H9 (cell line): Measurements from ENCODE around the gene SGIP1. TPM values are rescaled to one million over a fixed set of nuclear protein-coding genes. Genes with fewer than 3 reads are reported as not detected.

ENCODE experiments used
- DNase-seq: peaks from one replicate; pipeline ENCODE4 v3.0.0-alpha.2; 2017
- H2AFZ ChIP-seq: one replicate; pipeline ENCODE4 v1.6.1; 2013; ENCODE audit warnings: mild to moderate bottlenecking, low read length, control low read depth, moderate library complexity
- H2AK5ac ChIP-seq: 2 replicates; pipeline ENCODE4 v1.6.1; 2013; ENCODE audit warnings: low read length, control low read depth, mixed read lengths; ENCODE audit not compliant: insufficient read length
- H2BK120ac ChIP-seq: one replicate; pipeline ENCODE4 v1.6.1; 2013; ENCODE audit warnings: low read depth, mild to moderate bottlenecking, low read length, control low read depth, inconsistent platforms; ENCODE audit not compliant: poor library complexity, severe bottlenecking
- H2BK12ac ChIP-seq: 2 replicates; pipeline ENCODE4 v1.6.1; 2013; ENCODE audit warnings: low read length, control low read depth, mixed read lengths, low read depth; ENCODE audit not compliant: insufficient read length
- H2BK15ac ChIP-seq: 2 replicates; pipeline ENCODE4 v1.6.1; 2013; ENCODE audit warnings: low read depth, low read length, control low read depth
- H2BK20ac ChIP-seq: one replicate; pipeline ENCODE4 v1.6.1; 2013; ENCODE audit warnings: low read depth, mild to moderate bottlenecking, low read length, control low read depth, inconsistent platforms; ENCODE audit not compliant: poor library complexity, severe bottlenecking
- H2BK5ac ChIP-seq: 2 replicates; pipeline ENCODE4 v1.6.1; 2013; ENCODE audit warnings: low read length, control low read depth, mixed read lengths; ENCODE audit not compliant: insufficient read length
- H3K14ac ChIP-seq: 2 replicates; pipeline ENCODE4 v1.6.1; 2013; ENCODE audit warnings: low read length, control low read depth; ENCODE audit not compliant: insufficient read depth
- H3K18ac ChIP-seq: 2 replicates; pipeline ENCODE4 v1.6.1; 2013; ENCODE audit warnings: low read depth, mild to moderate bottlenecking, mixed read lengths, low read length, control low read depth; ENCODE audit not compliant: insufficient read length
- H3K23ac ChIP-seq: 2 replicates; pipeline ENCODE4 v1.6.1; 2013; ENCODE audit warnings: low read length, control low read depth, mixed read lengths, low read depth; ENCODE audit not compliant: insufficient read length
- H3K23me2 ChIP-seq: 2 replicates; pipeline ENCODE4 v1.6.1; 2013; ENCODE audit warnings: low read depth, mild to moderate bottlenecking, mixed read lengths, low read length, control low read depth; ENCODE audit not compliant: insufficient read length, poor library complexity, severe bottlenecking
- H3K27ac ChIP-seq: 2 replicates; pipeline ENCODE4 v1.5.1; 2013; ENCODE audit warnings: low read length, control low read depth, mixed read lengths, low read depth; ENCODE audit not compliant: insufficient read length
- H3K27me3 ChIP-seq: 2 replicates; pipeline ENCODE4 v1.6.1; 2013; ENCODE audit warnings: low read length, control low read depth, inconsistent platforms; ENCODE audit not compliant: insufficient read depth
- H3K4ac ChIP-seq: 2 replicates; pipeline ENCODE4 v1.6.1; 2013; ENCODE audit warnings: low read depth, mild to moderate bottlenecking, control low read depth, inconsistent platforms, low read length, moderate library complexity
- H3K4me1 ChIP-seq: 2 replicates; pipeline ENCODE4 v1.6.1; 2013; ENCODE audit warnings: low read length, control low read depth, inconsistent platforms; ENCODE audit not compliant: insufficient read depth
- H3K4me2 ChIP-seq: 2 replicates; pipeline ENCODE4 v1.6.1; 2013; ENCODE audit warnings: low read length, control low read depth, mixed read lengths; ENCODE audit not compliant: insufficient read length, insufficient read depth
- H3K56ac ChIP-seq: 2 replicates; pipeline ENCODE4 v1.6.1; 2013; ENCODE audit warnings: low read depth, mild to moderate bottlenecking, mixed read lengths, low read length, control low read depth; ENCODE audit not compliant: insufficient read length
- H3K79me1 ChIP-seq: 2 replicates; pipeline ENCODE4 v1.6.1; 2013; ENCODE audit warnings: low read depth, mild to moderate bottlenecking, moderate library complexity, low read length, control low read depth, inconsistent platforms; ENCODE audit not compliant: insufficient read depth, poor library complexity, severe bottlenecking
- H3K79me2 ChIP-seq: 2 replicates; pipeline ENCODE4 v1.6.1; 2013; ENCODE audit warnings: low read length, control low read depth, inconsistent platforms; ENCODE audit not compliant: insufficient read depth
- H3K9ac ChIP-seq: 2 replicates; pipeline ENCODE4 v1.6.1; 2013; ENCODE audit warnings: low read length, control low read depth, mixed read lengths; ENCODE audit not compliant: insufficient read length; ENCODE audit errors: extremely low read depth
- H3K9me3 ChIP-seq: one replicate; pipeline ENCODE4 v1.6.1; 2013; ENCODE audit warnings: low read depth, low read length, inconsistent platforms; ENCODE audit not compliant: control insufficient read depth
- H3T11ph ChIP-seq: one replicate; pipeline ENCODE4 v1.6.1; 2013; ENCODE audit warnings: mild to moderate bottlenecking, low read length, control low read depth, inconsistent platforms
- H4K20me1 ChIP-seq: one replicate; pipeline ENCODE4 v1.6.1; 2013; ENCODE audit not compliant: control insufficient read depth, insufficient read length, insufficient read depth
- H4K5ac ChIP-seq: 2 replicates; pipeline ENCODE4 v1.6.1; 2013; ENCODE audit warnings: low read depth, mild to moderate bottlenecking, mixed read lengths, low read length, control low read depth; ENCODE audit not compliant: insufficient read length
- H4K8ac ChIP-seq: replicated peaks from 2 replicates; pipeline ENCODE4 v1.6.1; 2013; ENCODE audit warnings: low read length, control low read depth, mixed read lengths, low read depth; ENCODE audit not compliant: insufficient read length
- H4K91ac ChIP-seq: 2 replicates; pipeline ENCODE4 v1.6.1; 2013; ENCODE audit warnings: low read depth, mild to moderate bottlenecking, moderate library complexity, mixed read lengths, low read length, control low read depth; ENCODE audit not compliant: insufficient read length
- H3K27ac Mint-ChIP-seq, 3 experiments: 2 replicates in 2 of 3; 3 replicates in 1 of 3; pipeline ENCODE4 v1.8.0; 2020 to 2021; ENCODE audit warnings: mixed read lengths in 3 of 3, mild to moderate bottlenecking in 1 of 3, moderate library complexity in 1 of 3
- H3K27me3 Mint-ChIP-seq: 2 replicates; pipeline ENCODE4 v1.8.0; 2021; ENCODE audit warnings: low read depth, mild to moderate bottlenecking, moderate library complexity, mixed read lengths
- H3K36me3 Mint-ChIP-seq, 3 experiments: 2 replicates in 2 of 3; 3 replicates in 1 of 3; pipeline ENCODE4 v1.8.0; 2020 to 2021; ENCODE audit warnings: low read depth in 3 of 3, mixed read lengths in 3 of 3; ENCODE audit not compliant: insufficient read depth in 1 of 3
- H3K4me1 Mint-ChIP-seq, 2 experiments: 2 replicates each; pipeline ENCODE4 v1.8.0; 2020; ENCODE audit warnings: mixed read lengths in 2 of 2
- H3K4me3 Mint-ChIP-seq, 2 experiments: 2 replicates in 1 of 2; 3 replicates in 1 of 2; pipeline ENCODE4 v1.8.0; 2020 to 2021; ENCODE audit warnings: mild to moderate bottlenecking in 2 of 2, mixed read lengths in 2 of 2, moderate library complexity in 1 of 2
- H3K9me3 Mint-ChIP-seq, 2 experiments: 2 replicates in 1 of 2; 3 replicates in 1 of 2; pipeline ENCODE4 v1.8.0; 2020; ENCODE audit warnings: mild to moderate bottlenecking in 2 of 2, mixed read lengths in 2 of 2, moderate library complexity in 1 of 2
- CTCF ChIP-seq: fragments of 200-600 bp; sonication (generic); conservative IDR thresholded peaks from 3 replicates; pipeline ENCODE4 v1.8.0; 2021; ENCODE audit warnings: antibody characterized with exemption, mild to moderate bottlenecking
- WGBS: extraction: QIAGEN DNeasy Blood & Tissue Kit; methylation state at CpG from one replicate; pipeline ENCODE4 v1.1.7; 2013; ENCODE audit warnings: missing lambda C conversion rate, low lambda C conversion rate, mixed read lengths; ENCODE audit not compliant: insufficient read length; ENCODE audit errors: extremely low coverage; 5-methylcytosine and 5-hydroxymethylcytosine counted together
- total RNA-seq: library from RNA; stranded (reverse); gene quantifications from 2 replicates; pipeline ENCODE4 v1.2.1, GENCODE V29; 2021

The SGIP1 gene
- total RNA-seq, 1 experiment from 2014 or later = 1.5 TPM

- no peak for DNase-seq
- WGBS = no CpG with 5 or more reads among the region's 3 CpGs
- no peaks in the 10 kb centered on the region for H3K79me2 ChIP-seq
- no peak for TF ChIP-seq CTCF
- no peak overlapping the region for H3K9ac ChIP-seq
- no peak overlapping the region for H3K56ac ChIP-seq
- H3T11ph ChIP-seq = no peak overlapping the region
- no peaks in the 10 kb centered on the region for H3K27me3 ChIP-seq
- H3K4me2 ChIP-seq = no peak overlapping the region
- Mint-ChIP-seq H3K27me3 (no peaks in the 10 kb centered on the region), H3K4me3 (no peak overlapping the region), H3K9me3 (no peaks in the 10 kb centered on the region), H3K36me3 (no peaks in the 10 kb centered on the region), H3K4me1 (peaks cover 12 to 13% of the 10 kb centered on the region in 2 experiments), H3K27ac (no peak overlapping the region)
- no peak overlapping the region for H3K14ac ChIP-seq
- H4K20me1 ChIP-seq = no peaks in the 10 kb centered on the region
- H4K8ac ChIP-seq = no peak overlapping the region
- H2AFZ ChIP-seq = no peak overlapping the region
- H4K5ac ChIP-seq = no peak overlapping the region
- H3K4me1 ChIP-seq = no peaks in the 10 kb centered on the region
- no peaks in the 10 kb centered on the region for H3K9me3 ChIP-seq
- no peak overlapping the region for H3K4ac ChIP-seq
- H2BK20ac ChIP-seq = no peak overlapping the region
- H3K23ac ChIP-seq = no peak overlapping the region
- H3K23me2 ChIP-seq = no peaks in the 10 kb centered on the region
- no peak overlapping the region for H2BK120ac ChIP-seq
- no peak overlapping the region for H2BK15ac ChIP-seq
- no peaks in the 10 kb centered on the region for H3K79me1 ChIP-seq
- H3K18ac ChIP-seq = no peak overlapping the region
- H2BK5ac ChIP-seq = no peak overlapping the region
- no peak overlapping the region for H3K27ac ChIP-seq
- H4K91ac ChIP-seq = no peak overlapping the region
- no peak overlapping the region for H2BK12ac ChIP-seq
- no peak overlapping the region for H2AK5ac ChIP-seq
These were observed 152.5 kb downstream of the SGIP1 start for GRCh38 chr1:66686406-66686805.
